Measurements from ENCODE around the gene MAPK13. TPM values are rescaled to one million over a fixed set of nuclear protein-coding genes. Genes with fewer than 3 reads are reported as not detected.
"Not testable (repeated sequence)": the region's sequence is repeated elsewhere in the genome, so short reads cannot be mapped to it uniquely, and the experiment has no call there.

MAPK13 gene
- 0.88 and 1.2 TPM in 2 replicates for polyA plus RNA-seq (2014; cell fraction: cytosol; rRNA removed)
- polyA plus RNA-seq (2014; cell fraction: nucleus; rRNA removed) = 1.8 and 5.0 TPM in 2 replicates

DNA sequence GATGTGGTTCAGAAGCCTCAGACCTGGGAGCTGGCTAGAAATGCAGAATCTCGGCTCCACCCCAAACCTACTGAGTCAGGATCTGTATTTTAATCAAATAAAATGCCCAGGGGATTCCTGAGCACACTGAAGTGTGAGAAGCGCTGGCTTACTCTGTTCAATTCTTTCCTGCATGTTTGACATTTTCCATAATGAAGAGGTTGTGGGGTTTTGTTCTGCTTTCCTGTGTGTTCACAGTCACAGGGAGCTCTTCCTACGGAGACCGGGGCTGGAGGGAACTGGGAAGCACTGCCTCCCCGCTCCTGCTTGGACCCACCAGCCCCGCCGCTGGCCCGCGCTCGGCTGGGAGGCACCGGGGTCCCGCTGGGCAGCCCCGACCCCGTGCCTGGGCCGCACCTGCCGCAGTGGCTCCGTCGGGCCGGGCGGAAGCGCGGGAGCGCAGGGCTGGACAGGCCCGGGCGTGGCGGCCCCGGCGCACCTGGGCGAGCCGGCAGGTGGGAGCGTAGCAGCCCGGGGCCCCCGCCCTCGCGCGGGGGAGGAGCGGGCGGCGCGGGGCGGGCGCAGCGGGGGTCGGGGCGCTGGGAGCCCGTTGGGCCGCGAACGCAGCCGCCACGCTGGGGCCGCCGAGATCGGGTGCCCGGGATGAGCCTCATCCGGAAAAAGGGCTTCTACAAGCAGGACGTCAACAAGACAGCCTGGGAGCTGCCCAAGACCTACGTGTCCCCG is at the start of gene MAPK13:
Gene MAPK13 (plus strand): TSS at position 573 of the 726 bp plus-strand sequence. CDS start 70 bp downstream, at position 643.
- no peak for DNase-seq (ENCODE audit: low spot score)

DNA sequence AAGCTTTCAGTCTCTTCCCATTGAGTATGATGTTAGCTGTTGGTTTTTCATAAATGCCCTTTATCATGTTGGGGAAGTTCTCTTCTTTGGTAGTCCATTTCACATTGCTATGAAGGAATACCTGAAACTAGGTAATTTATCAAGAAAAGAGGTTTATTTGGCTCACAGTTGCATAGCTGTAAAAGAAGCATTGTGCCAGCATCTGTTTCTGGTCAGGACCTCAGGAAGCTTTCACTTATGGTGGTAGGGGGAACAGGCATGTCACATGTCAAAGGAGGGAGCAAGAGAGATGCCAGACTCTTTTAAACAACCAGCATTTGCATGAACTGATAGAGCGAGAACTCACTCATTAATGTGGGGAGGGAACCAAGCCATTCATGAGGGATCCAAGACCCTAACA is 48.0 kb upstream of the MAPK13 start:
- no peak for DNase-seq (ENCODE audit: low spot score)

DNA sequence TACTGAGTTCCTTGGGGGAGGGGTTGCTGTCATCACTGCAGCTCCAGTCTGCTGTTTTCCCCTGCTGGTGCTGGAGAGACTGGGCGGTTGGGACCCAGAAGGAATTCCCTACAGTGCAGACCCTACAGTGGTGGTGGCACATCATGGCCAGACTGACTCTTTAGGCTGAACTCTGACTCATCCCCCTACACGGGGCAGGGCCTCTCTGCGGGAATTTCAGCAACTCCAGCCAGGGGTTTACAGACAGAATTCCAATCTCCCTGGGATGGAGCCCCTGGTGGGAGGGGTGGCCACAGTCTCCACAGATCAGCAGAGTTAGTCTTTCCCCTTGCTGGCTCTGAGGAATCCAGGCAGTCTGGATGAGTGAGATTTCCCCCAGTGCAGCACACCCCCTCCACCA is 46.9 kb upstream of the MAPK13 start:
- DNase-seq (ENCODE audit: low spot score) = no peak

DNA sequence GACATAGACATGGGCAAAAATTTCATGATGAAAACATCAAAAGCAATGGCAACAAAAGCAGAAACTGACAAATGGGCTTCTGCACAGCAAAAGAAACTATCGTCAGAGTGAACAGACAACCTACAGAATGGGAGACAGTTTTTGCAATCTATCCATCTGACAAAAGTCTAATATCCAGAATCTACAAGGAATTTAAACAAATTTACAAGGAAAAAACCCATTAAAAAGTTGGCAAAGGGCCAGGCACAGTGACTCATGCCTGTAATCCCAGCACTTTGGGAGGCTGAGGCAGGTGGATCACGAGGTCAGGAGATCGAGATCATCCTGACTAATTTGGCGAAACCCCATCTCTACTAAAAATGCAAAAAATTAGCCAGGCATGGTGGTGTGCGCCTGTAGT is 42.1 kb upstream of the MAPK13 start:
- DNase-seq (ENCODE audit: low spot score) = not testable (repeated sequence)

DNA sequence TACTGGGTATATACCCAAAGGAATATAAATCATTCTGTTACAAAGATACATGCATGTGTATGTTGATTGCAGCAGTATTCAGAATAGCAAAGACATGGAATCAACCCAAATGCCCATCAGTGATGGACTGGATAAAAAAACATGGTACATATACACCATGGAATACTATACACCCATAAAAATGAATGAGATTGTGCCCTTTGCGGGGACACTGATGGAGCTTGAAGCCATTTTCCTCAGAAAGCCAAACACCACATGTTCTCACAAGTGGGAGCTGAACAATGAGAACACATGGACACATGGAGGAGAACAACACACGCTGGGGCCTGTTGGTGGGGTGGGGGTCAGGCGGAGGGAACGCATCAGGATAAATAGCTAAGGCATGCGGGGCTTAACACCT is 41.3 kb upstream of the MAPK13 start:
- DNase-seq (ENCODE audit: low spot score) = no peak

DNA sequence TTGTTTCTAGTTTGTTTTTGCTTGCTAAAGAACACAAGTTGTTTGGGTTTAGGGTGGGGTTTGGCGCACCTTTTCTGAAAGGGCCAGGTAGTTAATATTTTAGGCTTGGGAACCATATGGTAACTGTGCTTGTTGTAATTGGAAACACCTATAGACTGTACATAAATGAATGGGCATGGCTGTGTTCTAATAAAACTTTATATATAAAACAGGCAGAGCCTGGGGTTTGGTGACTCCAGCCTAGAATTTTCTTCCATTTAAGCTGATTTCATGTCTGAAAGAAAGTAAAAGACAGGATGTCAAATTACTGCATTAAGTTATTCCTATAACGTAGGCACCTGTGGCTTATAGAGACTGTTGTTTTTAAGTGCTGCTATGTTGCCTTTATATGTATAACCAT is 36.1 kb upstream of the MAPK13 start:
- no peak for DNase-seq (ENCODE audit: low spot score)

DNA sequence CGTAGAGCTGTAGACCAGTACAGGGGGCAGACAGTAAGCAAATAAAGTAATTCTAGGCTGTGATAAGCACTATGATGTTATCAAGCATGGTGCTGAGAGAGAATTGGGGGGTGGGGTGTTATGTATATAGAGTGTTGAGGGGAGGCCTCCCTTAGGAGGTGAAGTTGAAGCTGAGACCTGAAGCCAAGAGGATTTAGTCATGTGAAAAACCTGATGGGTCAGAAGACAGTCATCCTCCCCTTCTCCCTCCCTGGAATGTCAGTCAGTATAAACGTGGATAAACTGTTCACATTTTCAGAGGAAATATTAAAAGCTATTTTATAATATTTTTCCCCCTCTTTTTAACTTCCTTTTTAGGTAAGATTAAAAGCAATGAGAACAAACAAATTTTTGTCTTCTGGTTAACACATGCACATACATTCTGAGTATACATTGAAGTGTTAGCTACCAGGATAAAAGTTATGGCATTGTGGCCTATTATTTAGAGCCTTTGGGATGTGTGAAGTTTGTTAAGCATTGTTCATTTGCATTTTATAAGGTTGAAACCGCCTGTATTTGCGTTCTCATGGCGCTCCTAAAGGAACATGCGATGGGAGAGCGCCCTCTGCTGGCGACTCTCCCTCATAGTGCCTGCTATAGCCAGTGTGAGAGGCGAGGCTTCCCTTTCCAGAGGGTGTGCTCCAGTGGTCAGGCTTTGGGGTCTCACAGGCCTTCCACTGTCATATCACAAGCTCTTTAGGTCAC is 35.4 kb upstream of the MAPK13 start:
- peak; percentile 70 for DNase-seq (ENCODE audit: low spot score)

DNA sequence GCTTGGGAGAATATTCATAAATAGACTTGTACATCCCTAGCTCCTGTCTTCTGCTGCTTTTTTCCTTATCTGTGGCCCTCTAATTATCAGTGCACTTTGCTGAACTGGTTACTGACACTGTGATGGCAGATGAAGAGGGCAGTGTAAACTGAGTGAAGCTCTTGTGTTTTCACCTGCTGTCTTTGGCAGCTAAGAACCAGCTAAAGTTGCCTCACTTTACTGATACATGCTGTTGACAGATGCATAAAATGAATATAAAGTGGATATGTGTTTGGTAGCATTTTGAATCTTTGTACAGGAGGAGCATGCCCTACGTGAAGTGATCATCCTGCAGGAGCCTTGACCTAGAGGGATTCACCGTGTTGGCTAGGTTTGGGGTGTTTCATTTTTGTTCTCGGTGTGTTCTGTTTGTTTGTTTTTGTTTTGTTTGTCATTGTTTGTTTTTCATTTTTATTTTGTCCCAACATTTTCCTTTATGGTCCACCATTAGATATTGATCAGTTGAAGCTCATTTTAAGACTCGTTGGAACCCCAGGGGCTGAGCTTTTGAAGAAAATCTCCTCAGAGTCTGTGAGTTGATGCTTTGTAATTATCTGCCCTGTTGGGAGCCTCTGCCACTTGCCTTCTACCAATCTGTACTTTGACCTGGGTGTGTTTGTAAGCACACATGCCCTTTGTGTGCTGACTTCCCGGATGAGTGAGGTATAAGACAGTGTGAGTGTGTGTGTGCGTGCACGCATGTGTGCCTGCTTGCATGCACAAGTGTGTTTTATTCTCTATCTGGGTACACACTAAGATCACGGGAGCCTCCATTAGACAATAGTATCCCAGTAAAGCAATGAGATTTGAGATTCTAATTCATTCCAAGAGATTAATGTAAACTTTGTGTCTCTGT is 34.6 kb upstream of the MAPK13 start:
- no peak for DNase-seq (ENCODE audit: low spot score)

DNA sequence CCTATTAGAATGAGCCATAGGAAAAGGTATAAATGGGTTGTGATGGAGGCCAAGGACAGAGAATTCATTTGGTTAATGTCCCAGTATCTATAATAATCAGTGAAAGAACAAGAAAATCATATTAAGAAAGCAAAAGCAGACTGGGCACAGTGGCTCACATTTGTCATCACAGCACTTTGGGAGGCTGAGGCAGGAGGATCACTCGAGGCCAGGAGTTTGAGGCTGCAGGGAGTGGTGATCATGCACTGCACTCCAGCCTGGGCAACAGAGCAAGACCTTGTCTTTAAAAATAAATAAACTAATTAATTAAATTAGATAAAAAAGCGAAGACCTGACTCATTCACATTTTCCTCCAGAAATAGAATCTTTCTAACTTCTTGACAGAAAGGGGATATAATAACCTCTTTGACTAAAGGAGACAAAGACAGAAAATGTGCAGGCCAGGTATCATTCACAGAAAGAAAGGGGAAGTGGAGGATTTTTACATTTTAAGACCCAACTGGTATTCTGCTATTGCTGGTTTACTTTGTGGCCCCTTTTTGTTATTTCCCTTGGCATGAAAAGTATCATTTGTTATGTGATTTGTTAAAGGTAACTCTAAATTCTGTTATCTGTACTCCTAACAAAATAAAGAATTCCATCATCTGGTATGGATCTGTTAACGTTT is 31.9 kb upstream of the MAPK13 start:
- DNase-seq (ENCODE audit: low spot score) = no peak

DNA sequence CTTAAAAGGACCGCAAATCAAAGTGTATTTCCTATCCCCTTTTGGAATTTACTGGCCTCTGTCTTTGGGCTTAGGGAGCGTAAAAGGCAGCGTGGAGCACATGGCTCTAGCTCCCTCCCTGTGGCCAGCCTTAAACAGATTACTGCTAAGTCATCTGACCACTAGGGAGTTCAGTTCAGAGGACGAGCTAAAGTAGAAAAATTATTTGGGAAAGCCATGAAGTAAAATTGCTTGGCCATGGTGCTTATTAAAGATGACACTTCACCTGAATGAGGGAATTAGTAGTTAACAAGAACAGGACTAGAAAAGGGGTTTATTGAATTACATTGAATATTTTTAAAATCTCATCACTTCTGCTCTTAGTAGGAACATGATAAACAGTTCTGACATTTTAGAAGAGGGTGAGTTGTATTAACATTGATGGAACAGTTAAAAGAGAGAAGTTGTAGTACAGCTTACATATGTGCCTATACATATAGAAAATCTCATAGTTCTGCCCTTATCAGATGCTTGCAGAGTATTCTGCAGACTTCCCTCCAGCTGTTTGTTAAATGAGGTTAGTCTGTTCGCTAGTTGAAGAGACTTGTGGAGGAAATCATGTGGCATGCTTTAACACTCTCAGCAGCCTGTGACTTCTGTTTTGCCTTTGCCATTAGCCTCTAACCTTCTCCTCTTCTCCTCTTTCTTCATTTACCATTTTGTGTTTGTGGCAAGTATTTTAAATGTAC is 31.2 kb upstream of the MAPK13 start:
- DNase-seq (ENCODE audit: low spot score) = peak; percentile 47

DNA sequence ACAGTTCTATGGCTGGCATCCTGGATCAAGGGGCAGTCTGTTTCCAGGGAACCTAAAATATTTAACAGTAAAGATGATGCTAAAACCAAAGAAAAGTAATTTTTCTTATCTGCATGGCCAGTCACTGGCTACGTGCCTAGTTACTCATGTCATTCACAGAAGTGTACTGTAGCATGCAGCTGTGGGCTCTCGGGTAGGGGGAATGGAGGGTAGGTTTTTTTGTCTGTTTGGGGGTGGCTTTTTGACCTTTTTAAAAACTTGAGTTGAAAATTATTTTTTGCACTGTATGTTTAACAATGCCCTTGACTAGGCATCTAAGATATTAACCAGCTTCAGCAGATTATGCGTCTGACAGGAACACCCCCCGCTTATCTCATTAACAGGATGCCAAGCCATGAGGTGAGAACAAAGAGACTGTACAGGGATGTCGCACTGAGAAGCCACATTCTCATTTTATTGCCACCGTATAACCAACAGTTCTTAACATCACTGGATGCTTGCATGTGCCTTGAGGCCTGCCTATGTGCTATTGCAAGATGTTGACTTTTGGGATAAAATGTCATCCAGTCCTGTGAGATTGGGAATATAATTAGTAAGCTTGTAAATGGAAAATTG is 30.3 kb upstream of the MAPK13 start:
- no peak for DNase-seq (ENCODE audit: low spot score)

DNA sequence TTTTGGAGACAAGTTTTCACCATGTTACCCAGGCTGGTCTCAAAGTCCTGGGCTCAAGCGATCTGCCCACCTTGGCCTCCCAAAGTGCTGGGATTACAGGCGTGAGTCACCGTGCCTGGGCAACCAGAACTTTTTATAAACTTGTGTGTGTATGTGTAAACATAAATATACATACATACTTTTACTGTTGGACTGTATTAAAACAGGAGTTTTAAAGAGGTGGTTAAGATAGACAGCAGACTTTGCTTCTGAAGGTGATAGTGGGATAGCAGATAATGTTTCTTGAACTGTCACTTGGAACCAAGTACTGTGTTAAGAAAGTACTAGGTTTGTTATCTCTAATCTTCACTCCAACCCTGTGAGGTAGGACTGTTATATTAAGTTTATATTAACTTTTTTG is 28.6 kb upstream of the MAPK13 start:
- no peak for DNase-seq (ENCODE audit: low spot score)

DNA sequence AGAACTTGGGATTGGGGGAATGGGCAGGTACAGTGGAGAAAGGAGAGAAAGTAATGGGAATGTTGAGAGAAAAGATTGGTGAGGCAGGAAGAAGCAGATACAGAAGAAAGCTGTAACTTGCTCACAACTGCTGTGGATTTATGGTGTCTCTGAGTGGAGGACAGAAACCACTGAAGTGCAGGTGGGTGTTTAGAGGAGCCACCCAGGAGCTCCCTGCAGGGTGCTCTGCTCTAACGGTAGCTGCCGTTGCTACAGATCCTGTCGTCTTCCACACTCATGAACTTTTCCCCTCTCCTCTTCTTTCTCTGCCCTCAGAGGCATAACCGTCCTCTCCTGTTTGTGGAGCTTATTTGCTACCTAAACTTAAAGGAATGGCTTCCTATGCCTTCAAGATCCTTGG is 27.5 kb upstream of the MAPK13 start:
- DNase-seq (ENCODE audit: low spot score) = no peak

DNA sequence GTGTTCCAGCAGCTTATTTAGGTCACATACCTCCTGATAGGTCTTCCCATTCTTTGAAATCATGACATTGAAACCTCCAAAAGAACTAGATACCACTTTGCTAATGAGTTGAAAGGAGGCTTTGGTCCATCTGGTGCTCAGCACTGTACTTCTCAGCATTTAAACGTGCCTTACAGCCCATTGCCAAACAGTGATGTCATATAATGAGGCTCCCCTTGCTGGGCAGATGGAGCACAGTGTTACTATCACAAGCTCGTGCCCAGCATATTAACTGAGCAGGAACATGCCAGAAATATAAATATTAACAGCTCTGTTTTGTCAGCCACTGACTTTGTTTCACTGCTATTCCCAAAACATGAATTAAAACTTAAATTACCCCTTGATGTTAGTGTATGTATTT is 25.5 kb upstream of the MAPK13 start:
- no peak for DNase-seq (ENCODE audit: low spot score)

DNA sequence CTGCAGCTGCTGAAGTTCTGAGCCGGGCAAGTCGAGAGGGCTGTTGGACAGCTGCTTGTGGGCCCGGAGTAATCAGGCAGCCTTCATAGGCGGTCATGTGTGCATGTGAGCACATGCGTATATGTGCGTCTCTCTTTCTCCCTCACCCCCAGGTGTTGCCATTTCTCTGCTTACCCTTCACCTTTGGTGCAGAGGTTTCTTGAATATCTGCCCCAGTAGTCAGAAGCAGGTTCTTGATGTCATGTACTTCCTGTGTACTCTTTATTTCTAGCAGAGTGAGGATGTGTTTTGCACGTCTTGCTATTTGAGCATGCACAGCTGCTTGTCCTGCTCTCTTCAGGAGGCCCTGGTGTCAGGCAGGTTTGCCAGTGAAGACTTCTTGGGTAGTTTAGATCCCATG is 21.2 kb upstream of the MAPK13 start:
- no peak for DNase-seq (ENCODE audit: low spot score)

DNA sequence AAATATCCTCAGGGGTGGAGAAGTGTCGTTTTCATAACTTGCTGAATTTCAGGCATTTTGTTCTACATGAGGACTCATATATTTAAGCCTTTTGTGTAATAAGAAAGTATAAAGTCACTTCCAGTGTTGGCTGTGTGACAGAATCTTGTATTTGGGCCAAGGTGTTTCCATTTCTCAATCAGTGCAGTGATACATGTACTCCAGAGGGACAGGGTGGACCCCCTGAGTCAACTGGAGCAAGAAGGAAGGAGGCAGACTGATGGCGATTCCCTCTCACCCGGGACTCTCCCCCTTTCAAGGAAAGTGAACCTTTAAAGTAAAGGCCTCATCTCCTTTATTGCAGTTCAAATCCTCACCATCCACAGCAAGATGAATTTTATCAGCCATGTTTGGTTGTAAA is 20.3 kb upstream of the MAPK13 start:
- no peak for DNase-seq (ENCODE audit: low spot score)

DNA sequence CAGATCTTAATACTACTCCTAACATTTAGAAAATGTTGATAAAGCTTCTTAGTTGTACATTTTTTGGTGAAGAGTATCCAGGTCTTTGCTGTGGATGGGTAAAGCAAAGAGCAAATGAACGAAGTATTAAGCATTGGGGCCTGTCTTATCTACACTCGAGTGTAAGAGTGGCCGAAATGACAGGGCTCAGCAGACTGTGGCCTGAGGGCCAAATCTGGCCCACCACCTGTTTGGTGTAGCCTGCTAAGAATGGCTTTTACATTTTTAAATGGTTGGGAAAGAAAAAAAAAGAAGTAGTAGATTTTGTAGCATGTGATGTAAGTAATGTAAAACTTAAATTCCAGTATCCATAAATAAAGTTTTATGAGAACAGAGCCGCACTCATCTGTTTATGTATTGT is 19.4 kb upstream of the MAPK13 start:
- no peak for DNase-seq (ENCODE audit: low spot score)

DNA sequence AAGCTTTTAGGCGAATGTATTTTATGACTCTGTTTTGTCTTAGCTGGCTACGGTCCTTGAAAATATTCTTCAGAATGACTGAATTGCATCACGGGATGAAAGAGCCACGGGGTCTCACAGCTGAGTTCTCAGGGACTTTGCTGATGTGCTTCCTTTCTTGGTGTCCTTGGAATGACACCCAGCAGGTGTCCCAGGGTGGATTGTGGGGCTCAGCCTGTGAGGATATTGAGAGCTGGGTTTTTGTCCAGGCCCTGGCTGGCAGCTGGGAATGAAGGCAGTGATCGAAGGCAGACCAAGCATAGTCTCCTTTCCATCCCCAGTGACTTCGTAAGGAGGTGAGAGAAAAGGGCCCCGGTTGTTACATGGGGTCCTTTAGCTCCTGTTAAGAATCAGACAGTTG is 18.8 kb upstream of the MAPK13 start:
- no peak for DNase-seq (ENCODE audit: low spot score)

DNA sequence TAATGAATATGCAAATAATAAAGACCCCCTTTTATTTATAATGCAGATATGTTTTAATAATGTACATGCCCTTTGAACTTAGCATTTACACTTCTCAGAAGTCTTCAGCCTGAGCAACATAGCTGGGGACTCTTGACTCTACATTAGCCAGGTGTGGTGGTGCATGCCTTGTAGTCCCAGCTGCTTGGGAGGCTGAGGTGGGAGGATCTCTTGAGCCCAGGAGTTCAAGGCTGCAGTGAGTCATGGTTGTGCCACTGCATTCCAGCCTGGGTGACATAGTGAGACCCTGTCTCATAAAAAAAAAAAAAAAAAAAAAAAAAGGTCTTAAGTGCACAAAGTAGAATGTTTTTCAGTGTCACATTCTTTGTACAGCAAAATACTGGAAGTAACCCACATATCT is 17.3 kb upstream of the MAPK13 start:
- DNase-seq (ENCODE audit: low spot score) = no peak

DNA sequence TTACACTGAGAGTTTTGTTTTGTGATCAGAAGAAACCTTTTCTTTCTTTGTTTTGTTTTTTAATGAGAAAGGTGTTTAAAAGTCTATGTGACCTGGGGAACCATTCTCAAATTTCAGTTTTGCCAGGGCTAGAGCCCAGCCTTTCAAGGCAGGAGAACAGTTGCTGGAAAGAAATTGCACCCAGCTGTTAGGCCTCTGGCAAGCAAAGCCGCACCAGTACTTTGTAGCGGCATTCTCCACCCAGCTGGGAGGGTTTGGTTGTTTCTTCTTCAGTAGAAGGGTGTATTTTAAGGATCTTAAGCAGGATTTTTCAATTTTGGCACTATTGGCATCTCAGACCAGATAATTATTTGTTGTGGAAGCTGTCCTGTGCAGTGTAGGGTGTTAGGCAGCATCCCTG is 16.6 kb upstream of the MAPK13 start:
- no peak for DNase-seq (ENCODE audit: low spot score)
